ENCODE measurements around the gene TDO2.

Gene TDO2

DNA sequence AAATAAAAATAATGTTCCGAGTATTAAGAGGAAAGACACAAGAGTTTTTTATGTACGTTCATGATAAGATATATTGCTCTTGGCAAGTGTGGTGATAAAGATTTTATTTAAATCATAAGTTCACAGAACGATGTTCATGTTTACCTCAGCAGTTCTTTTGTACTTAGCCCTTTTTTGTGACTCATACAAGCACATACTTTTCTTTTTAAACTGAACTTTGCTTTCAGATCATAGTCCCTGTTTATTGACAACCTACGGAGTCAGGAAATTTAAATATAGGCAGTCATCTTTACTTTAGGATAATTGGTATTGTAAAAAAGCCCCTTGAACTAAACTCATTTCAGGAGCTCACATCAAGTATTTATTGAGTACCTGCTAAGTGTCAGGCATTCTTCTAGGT, 51.4 kb downstream of the TDO2 start:
- no peak for DNase-seq

DNA sequence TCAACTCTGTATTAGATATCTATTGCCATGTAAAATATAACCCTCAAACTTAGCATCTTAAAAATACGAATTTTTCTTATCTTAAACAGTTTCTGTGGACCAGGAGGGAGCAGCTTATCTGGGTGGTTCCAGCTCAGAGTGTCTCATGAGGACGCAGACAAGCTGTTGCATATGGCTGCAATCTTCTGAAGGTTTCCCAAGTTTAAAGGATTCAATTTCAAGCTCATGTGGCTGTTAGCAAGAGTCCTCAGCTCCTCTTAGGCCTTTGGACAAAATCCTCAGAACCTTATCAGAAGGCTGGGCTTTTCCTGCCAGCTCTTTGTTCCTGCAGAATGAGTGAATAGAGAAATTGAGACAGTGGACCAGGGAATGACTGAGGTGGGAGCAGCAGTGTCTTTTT, 53.0 kb downstream of the TDO2 start:
- DNase-seq = no peak

DNA sequence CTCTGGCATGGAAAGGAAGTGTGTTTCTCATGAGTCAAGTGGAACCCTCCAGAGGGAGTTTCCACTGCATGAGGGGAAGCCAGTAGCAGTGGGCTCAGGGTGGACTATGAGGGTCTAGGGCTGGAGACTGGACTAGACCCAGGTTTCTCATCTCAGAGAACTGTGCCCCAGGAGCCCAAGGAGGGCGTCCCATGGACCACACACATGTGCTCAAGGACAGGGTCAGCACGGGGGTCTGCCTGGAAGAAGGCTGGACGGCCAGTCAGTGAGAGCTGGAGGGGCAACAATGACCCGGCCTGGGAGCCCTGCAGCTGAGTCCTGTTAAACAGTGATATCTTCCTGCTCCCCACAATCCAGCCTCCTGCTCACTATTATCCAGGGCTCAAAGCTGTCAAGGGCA, 55.9 kb downstream of the TDO2 start:
- no peak for DNase-seq

DNA sequence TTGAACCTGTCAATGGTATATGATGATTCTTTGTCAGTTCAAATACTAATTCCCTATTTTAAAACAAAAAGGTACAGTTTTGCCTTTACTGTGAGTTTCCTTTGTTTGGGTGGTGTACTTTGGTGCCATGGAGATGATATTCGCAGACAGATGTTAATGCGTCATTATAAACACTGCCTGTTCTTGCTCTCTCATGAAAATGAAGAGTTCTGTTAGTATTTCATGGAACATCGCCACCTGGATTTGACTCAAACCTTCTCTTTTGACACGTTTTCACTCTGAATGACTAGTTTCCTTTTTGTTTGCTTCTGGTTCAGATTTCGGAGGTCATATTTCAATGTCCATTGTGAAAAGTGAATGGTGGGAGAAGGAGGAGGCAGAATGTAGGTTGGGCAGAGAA, 57.0 kb downstream of the TDO2 start:
- DNase-seq = no peak

DNA sequence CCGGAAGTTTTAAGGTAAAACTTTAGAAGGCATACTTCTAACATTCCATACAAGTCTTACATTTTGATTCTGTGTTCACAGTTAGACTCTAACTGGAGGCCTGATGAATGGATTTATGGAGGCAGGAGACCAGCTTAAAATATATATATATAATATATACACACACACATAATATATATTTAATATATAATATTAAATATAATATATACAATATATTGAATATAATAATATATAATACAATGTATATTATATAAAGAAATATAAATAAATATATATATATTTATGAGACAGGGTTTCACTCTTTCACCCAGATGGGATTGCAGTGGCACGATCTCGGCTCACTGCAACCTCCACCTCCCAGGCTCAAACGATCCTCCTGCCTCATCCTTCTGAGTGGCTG, 58.1 kb downstream of the TDO2 start:
- DNase-seq = no peak

DNA sequence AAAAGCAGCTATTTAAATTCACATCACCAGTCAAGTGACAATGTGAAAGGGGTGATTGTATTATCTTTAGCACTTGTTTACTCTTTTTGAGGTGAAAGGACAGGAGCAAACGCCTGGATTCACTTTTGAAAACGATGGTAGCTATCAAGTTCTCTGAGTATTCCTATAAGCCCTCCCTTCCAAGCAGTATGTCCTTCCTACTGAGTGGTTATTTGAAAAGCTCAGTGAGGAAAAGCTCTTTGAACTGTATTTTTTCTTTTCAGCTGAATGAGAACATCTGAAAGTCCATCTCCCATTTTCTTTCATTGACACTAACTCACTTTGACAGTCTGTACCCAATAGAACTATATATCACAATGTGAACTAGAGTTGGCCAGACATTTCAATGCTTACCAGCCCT, 59.3 kb downstream of the TDO2 start:
- DNase-seq = no peak

DNA sequence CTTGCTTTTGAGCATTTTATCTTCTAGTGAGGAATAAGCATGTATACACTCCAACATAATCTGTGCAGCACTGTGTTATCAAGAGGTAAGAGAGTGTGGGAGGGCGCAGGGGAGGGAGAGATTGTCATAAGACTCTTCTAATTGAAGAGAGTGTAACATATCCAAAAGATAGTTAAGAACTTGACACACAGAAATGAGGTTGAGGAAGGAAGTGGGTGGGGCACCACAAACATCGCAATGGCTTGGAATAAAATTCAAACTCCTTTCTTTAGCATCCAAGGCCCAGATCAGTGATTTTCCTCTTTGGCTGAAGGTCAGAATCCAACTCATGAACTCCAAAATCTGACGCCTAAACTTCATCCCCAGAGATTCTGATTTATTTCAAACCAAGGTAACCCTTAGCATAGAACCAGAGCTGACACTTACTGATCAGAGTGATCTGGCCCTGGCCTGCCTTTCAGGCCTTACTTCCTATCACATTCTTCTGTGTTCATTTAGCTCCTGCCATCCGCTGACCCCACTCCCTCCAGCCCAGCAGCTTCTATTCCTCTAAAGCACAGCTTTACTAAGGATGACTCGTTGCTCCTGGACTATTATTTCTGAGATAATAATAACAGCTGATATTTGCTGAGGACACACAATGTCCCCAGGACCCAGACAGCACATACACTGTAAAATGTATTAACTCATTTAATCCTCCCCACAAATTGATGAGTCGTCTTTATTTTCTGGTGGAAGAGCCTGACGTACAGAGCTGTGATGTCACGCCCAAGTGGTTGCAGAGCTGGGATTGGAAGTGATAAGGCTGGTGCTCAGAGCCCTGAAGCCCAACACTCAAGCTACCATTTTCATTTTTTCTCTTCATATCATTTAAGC, 60.8 kb downstream of the TDO2 start:
- DNase-seq = no peak

DNA sequence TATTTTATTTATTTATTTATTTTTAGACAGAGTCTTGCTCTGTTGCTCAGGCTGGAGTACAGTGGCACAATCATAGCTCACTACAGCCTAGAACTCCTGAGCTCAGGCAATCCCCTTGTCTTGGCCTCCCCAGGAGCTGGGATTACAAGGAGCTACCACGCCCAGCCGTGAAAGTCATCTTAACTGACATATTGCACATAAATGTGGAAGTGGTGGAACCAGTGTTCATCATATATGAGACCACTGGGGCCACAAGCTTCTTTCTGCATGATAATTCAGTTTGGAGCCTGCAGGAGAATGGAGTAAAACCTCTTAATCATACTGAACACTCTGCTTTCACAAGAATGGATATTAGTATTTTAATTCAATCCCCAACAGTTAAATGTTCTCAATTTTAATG, 62.7 kb downstream of the TDO2 start:
- no peak for DNase-seq

DNA sequence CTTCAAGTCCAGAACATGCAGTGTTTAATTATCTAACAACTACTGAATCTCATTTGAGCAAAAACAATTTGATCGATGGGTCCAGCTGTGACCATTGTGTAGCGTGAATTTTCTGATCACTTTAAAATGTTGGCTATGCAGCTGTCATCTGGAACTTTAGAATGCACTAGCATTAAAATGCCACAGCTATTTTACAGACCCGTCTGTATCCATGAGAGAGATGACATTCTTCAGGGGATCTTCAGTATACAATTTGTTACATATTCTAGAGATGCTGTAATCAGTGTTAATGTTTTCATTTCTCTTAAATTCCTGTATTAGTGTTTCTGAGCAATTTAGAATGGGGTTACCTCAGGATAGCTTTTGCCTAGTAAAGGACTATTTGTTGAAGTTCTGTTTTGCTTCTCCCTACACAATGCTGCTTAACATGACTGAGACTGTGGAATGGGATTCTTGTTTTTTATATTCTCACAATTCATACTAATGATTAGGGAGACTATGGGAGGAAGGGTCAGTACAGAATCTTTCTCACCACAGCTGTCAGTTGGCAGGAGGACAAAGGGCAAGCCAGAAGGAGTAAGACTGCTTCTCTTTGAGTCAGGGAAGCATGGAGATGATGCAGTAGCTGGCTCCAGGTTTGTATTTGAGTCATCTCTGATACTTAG, 63.4 kb downstream of the TDO2 start:
- DNase-seq = no peak
